Measurements from ENCODE around the gene BRD4. TPM values are rescaled to one million over a fixed set of nuclear protein-coding genes. Genes with fewer than 3 reads are reported as not detected.

Gene BRD4
- total RNA-seq, 1 experiment from 2014 or later = 41.4 TPM

DNA sequence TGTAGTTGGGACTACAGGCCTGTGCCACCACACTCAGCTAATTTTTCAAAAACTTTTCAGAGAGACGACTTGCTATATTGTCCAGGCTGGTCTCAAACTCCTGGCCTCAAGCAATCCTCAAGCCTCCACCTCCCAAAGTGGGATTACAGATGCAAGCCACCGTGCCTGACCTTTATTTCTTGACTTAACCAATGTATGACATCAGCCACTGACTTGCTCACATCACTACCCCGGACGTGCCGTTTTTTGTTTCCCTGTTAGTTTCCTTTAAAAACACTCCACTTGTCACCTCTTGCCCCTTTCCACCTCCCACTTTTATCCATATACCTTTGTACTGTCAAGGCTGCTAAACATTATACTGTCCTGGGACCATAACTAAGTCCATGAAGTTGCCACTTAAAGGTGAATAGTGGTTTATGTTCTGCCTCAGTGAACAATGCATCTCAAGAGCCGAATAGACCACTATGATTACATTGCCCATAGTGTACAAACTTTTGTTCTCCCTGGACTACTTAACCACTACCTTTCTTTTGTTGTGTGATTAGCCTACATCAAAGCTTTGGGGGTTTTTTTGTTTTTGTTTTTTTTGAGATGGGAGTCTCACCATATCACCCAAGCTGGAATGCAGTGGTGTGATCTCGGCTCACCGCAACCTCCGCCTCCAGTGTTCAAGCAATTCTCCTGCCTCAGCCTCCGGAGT is 97.8 kb downstream of the BRD4 start:
- Histone ChIP-seq H3K4me1 (ENCODE audit: low read length) (no peaks in the 10 kb centered on the region), H3K36me3 (ENCODE audit: insufficient read depth, low read length) (peaks cover 11% of the 10 kb centered on the region; the same call in 1 of the 2 replicates), H3K4me2 (ENCODE audit: low read depth, low read length, poor library complexity, severe bottlenecking) (no peak overlapping the region), H3K27ac (ENCODE audit: low read length) (no peak overlapping the region), H3K79me2 (ENCODE audit: low read length) (no peaks in the 10 kb centered on the region), H4K20me1 (ENCODE audit: insufficient read depth, low read depth, low read length) (peaks cover 2% of the 10 kb centered on the region; the same call in 1 of the 2 replicates), H3K4me3 (ENCODE audit: low read length) (no peak overlapping the region), H3K9me2 (replicated peaks; ENCODE audit: insufficient read depth, low read length) (no peaks in the 10 kb centered on the region), H3K9ac (ENCODE audit: low read length) (no peak overlapping the region), H2AFZ (ENCODE audit: low read length) (no peak overlapping the region), H3K27me3 (ENCODE audit: low read length) (no peaks in the 10 kb centered on the region), H3K9me3 (ENCODE audit: low read length) (no peaks in the 10 kb centered on the region)
- no peak for DNase-seq

DNA sequence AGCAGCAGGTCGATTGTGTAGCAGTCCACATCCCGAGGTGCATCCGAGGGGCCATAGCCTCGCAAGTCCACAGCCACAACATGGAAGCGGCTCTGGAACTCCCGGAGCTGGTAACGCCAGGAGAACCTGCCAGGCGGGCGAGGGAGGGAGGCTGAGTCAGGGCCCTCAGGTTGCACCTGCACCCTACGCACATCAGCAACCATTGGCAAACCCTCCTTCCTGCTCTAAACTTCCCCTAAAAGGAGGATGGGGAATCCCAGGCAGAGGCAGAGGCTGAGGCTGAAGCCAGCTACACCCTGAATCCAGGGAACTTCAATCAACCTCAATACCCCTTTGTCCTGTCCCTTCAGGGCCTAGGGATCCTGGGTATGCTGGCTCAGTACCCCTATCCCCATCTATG is 101.1 kb downstream of the BRD4 start:
- no peaks in the 10 kb centered on the region for H3K79me2 ChIP-seq (ENCODE audit: low read length)
- no peaks in the 10 kb centered on the region for H3K27me3 ChIP-seq (ENCODE audit: low read length)
- H3K9ac ChIP-seq (ENCODE audit: low read length) = no peak overlapping the region
- H2AFZ ChIP-seq (ENCODE audit: low read length) = no peak overlapping the region
- H4K20me1 ChIP-seq (ENCODE audit: insufficient read depth, low read depth, low read length) = no peaks in the 10 kb centered on the region
- H3K9me3 ChIP-seq (ENCODE audit: low read length) = no peaks in the 10 kb centered on the region
- no peak overlapping the region for H3K4me2 ChIP-seq (ENCODE audit: low read depth, low read length, poor library complexity, severe bottlenecking)
- H3K4me3 ChIP-seq (ENCODE audit: low read length) = no peak overlapping the region
- H3K27ac ChIP-seq (ENCODE audit: low read length) = no peak overlapping the region
- no peaks in the 10 kb centered on the region for H3K4me1 ChIP-seq (ENCODE audit: low read length)
- H3K9me2 ChIP-seq (replicated peaks; ENCODE audit: insufficient read depth, low read length) = no peaks in the 10 kb centered on the region
- peaks cover 8% of the 10 kb centered on the region; the same call in 1 of the 2 replicates for H3K36me3 ChIP-seq (ENCODE audit: insufficient read depth, low read length)
- no peak for DNase-seq

DNA sequence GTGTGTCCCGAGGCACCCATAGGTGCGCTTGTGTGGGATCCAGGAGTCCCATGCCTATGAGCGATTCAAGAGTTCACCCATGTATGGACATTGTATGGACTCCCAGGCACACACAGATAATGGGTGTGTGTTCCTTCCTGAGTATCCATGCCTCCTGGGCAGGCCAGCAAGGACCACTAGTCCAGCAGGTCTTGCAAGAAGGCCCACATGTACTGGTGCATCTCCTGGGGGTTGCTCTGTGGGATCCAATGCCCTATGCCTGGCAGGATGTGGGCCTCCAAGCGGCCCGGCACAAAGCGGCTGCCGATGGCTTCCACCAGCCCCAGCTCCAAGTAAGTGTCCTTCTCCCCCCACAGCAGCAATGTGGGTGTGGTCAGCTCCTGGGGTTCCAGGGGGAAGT is 105.1 kb downstream of the BRD4 start:
- no peaks in the 10 kb centered on the region for H3K9me2 ChIP-seq (replicated peaks; ENCODE audit: insufficient read depth, low read length)
- no peak overlapping the region for H3K4me2 ChIP-seq (ENCODE audit: low read depth, low read length, poor library complexity, severe bottlenecking)
- no peaks in the 10 kb centered on the region for H4K20me1 ChIP-seq (ENCODE audit: insufficient read depth, low read depth, low read length)
- H3K79me2 ChIP-seq (ENCODE audit: low read length) = peaks cover 5% of the 10 kb centered on the region; the same call in 1 of the 2 replicates
- no peak overlapping the region for H3K4me3 ChIP-seq (ENCODE audit: low read length)
- H3K9me3 ChIP-seq (ENCODE audit: low read length) = no peaks in the 10 kb centered on the region
- H3K4me1 ChIP-seq (ENCODE audit: low read length) = peaks cover 11% of the 10 kb centered on the region
- no peak overlapping the region for H3K27ac ChIP-seq (ENCODE audit: low read length)
- H3K27me3 ChIP-seq (ENCODE audit: low read length) = no peaks in the 10 kb centered on the region
- DNase-seq = no peak
- no peaks in the 10 kb centered on the region for H3K36me3 ChIP-seq (ENCODE audit: insufficient read depth, low read length)
- no peak overlapping the region for H2AFZ ChIP-seq (ENCODE audit: low read length)
- H3K9ac ChIP-seq (ENCODE audit: low read length) = no peak overlapping the region

DNA sequence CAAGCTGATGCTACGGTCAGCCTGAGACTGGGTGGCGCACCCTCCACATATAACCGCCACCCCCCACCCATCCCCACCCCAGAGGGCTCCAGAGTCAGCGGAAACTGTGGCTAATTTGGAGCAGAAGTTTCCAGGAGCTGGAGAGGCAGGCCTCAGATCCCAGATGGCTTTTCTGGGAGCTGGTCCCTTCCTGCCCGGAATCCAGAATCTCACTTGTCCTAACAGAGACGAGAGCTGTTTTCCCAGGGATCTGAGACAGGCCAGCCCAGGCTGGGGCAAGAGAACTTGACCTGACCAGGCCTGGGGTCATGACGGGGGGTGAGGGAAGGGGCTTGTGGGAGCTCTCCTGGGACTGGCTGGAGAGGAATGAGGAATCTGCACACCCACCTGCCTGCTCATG is 106.6 kb downstream of the BRD4 start:
- Histone ChIP-seq H2AFZ (ENCODE audit: low read length) (no peak overlapping the region), H3K9ac (ENCODE audit: low read length) (no peak overlapping the region), H3K9me2 (replicated peaks; ENCODE audit: insufficient read depth, low read length) (no peaks in the 10 kb centered on the region), H4K20me1 (ENCODE audit: insufficient read depth, low read depth, low read length) (no peaks in the 10 kb centered on the region), H3K4me3 (ENCODE audit: low read length) (no peak overlapping the region), H3K4me1 (ENCODE audit: low read length) (peaks cover 11% of the 10 kb centered on the region), H3K36me3 (ENCODE audit: insufficient read depth, low read length) (no peaks in the 10 kb centered on the region), H3K79me2 (ENCODE audit: low read length) (peaks cover 5% of the 10 kb centered on the region; the same call in 1 of the 2 replicates), H3K4me2 (ENCODE audit: low read depth, low read length, poor library complexity, severe bottlenecking) (no peak overlapping the region), H3K27me3 (ENCODE audit: low read length) (no peaks in the 10 kb centered on the region), H3K27ac (ENCODE audit: low read length) (no peak overlapping the region), H3K9me3 (ENCODE audit: low read length) (no peaks in the 10 kb centered on the region)
- no peak for DNase-seq

DNA sequence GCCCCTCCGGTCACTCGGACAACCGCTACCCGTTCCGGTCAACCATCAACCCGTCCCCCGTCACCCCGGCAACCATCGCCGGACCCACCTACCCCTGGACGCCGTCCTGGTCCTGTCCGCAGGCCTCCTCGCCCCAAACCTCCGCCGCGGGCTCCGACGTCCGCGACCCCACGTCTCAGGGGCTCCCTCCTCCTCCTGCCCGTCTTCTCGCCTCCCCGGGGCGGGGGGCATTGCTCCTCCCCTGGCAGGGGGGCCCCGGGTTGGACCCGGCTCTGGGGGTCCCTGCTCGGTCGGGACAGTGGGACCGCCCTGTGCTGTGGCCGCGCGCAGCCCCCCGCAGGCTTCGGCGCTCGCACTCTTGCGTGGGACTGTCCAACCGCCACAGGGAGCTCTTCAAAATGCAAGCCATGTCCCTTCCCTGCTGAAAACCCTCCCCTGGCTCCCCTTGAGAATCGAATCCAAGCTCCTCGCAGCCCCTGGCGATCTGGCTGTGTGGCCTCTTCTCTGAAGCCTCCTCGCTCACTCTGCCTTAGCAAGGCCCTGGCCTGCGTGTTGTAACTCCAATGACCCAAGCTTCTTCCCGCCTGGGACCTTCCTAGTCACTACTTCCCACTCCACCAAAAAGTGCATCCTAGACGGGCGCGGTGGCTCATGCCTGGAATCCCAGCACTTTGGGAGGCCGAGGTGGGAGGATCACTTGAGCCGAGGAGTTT is 108.5 kb downstream of the BRD4 start:
- Histone ChIP-seq H3K9me2 (replicated peaks; ENCODE audit: insufficient read depth, low read length) (no peaks in the 10 kb centered on the region), H3K27ac (ENCODE audit: low read length) (no peak overlapping the region), H4K20me1 (ENCODE audit: insufficient read depth, low read depth, low read length) (no peaks in the 10 kb centered on the region), H2AFZ (ENCODE audit: low read length) (no peak overlapping the region), H3K9me3 (ENCODE audit: low read length) (no peaks in the 10 kb centered on the region), H3K79me2 (ENCODE audit: low read length) (peaks cover 5% of the 10 kb centered on the region; the same call in 1 of the 2 replicates), H3K4me3 (ENCODE audit: low read length) (peak overlapping the region; percentile 43; the same call in 1 of the 2 replicates), H3K27me3 (ENCODE audit: low read length) (no peaks in the 10 kb centered on the region), H3K4me1 (ENCODE audit: low read length) (peaks cover 11% of the 10 kb centered on the region), H3K4me2 (ENCODE audit: low read depth, low read length, poor library complexity, severe bottlenecking) (peak overlapping the region; percentile 46), H3K9ac (ENCODE audit: low read length) (no peak overlapping the region), H3K36me3 (ENCODE audit: insufficient read depth, low read length) (no peaks in the 10 kb centered on the region)
- DNase-seq = no peak

DNA sequence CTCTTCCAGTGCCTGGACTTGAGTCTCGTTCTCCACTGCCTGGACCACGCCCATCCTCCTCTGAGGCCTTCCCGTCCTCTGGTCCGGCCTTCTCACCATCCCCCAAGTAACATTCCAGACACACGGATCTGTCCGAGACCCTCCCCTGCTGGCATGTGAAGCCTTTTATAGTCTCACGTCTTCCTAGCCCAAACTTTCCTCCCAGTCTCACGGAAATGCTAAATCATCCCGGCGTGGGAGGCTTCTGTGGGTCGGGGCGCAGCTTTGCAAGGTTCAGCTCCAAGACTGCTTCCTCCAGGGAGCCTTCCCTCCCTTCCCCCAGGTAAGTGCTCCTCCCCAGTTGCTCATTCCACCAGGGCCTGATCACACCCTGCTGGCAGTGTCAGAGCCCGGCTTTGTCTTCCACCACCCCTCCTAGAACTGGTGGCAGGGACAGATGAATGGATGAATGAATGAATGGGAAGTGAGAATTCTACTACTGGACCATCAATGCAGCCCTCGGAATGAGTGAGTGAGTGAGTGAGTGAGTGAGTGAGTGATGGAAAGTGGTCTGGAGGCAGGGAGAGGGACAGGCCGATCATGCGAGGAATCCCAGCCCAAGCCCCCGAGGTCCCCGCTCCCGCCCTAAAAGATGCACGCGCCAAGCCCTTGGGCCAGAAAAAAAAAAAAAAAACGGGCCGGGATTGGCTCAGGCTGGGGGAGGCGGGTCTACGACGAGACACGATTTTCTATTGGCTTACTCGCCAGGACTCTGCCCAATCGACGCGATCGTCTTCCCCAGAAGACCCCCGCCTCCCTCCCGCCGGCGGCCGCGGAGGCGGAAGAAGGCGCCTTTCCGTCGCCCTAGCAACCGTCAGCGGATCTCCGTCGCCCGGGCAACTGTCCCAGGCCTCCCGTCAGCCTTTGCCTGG is 109.3 kb downstream of the BRD4 start:
- Histone ChIP-seq H3K9ac (ENCODE audit: low read length) (peak overlapping the region; percentile 52), H3K4me2 (ENCODE audit: low read depth, low read length, poor library complexity, severe bottlenecking) (peak overlapping the region; percentile 56), H3K36me3 (ENCODE audit: insufficient read depth, low read length) (no peaks in the 10 kb centered on the region), H3K79me2 (ENCODE audit: low read length) (peaks cover 5% of the 10 kb centered on the region; the same call in 1 of the 2 replicates), H4K20me1 (ENCODE audit: insufficient read depth, low read depth, low read length) (no peaks in the 10 kb centered on the region), H2AFZ (ENCODE audit: low read length) (no peak overlapping the region; the same call in 1 of the 2 replicates), H3K27ac (ENCODE audit: low read length) (no peak overlapping the region), H3K4me3 (ENCODE audit: low read length) (peak overlapping the region; percentile 44; the same call in 1 of the 2 replicates), H3K9me2 (replicated peaks; ENCODE audit: insufficient read depth, low read length) (no peaks in the 10 kb centered on the region), H3K4me1 (ENCODE audit: low read length) (peaks cover 11% of the 10 kb centered on the region), H3K9me3 (ENCODE audit: low read length) (no peaks in the 10 kb centered on the region), H3K27me3 (ENCODE audit: low read length) (no peaks in the 10 kb centered on the region)
- DNase-seq = peak; percentile 98

DNA sequence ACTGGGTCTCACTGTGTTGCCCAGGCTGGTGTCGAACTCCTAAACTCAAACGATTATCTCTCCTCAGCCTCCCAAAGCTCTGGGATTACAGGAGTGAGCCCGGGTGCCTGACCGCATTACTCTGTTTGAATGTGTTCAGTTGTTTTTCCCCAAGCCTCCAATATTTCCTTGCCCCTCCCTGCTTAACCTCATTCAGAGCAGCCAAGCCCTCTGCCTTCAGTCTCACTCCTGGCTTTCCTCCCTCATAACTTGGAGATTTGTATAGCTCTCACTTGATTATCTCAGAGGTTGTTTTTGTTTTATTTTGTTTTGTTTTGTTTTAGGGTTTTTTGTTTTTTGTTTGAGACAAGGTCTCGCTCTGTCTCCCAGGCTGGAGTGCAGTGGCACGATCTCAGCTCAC is 111.5 kb downstream of the BRD4 start:
- no peak overlapping the region for H3K9ac ChIP-seq (ENCODE audit: low read length)
- no peaks in the 10 kb centered on the region for H3K27me3 ChIP-seq (ENCODE audit: low read length)
- H4K20me1 ChIP-seq (ENCODE audit: insufficient read depth, low read depth, low read length) = no peaks in the 10 kb centered on the region
- H3K4me1 ChIP-seq (ENCODE audit: low read length) = peaks cover 11% of the 10 kb centered on the region
- DNase-seq = no peak
- no peaks in the 10 kb centered on the region for H3K9me3 ChIP-seq (ENCODE audit: low read length)
- no peaks in the 10 kb centered on the region for H3K36me3 ChIP-seq (ENCODE audit: insufficient read depth, low read length)
- H2AFZ ChIP-seq (ENCODE audit: low read length) = no peak overlapping the region
- H3K27ac ChIP-seq (ENCODE audit: low read length) = no peak overlapping the region
- no peak overlapping the region for H3K4me3 ChIP-seq (ENCODE audit: low read length)
- H3K4me2 ChIP-seq (ENCODE audit: low read depth, low read length, poor library complexity, severe bottlenecking) = no peak overlapping the region
- no peaks in the 10 kb centered on the region for H3K9me2 ChIP-seq (replicated peaks; ENCODE audit: insufficient read depth, low read length)
- peaks cover 5% of the 10 kb centered on the region; the same call in 1 of the 2 replicates for H3K79me2 ChIP-seq (ENCODE audit: low read length)

Measured in Karpas-422 (cell line).